Measurements from ENCODE around the gene ADAR. TPM values are rescaled to one million over a fixed set of nuclear protein-coding genes. Genes with fewer than 3 reads are reported as not detected.
A peak's percentile ranks its signal among the peaks of the same experiment; 100 is the strongest.

ADAR gene
- total and polyA plus RNA-seq, 11 donors, result 16.0 to 117 (median 54.3) TPM

GRCh38 chr1:154586231-154586630 lies 21.8 kb downstream of the ADAR start:
- H3K4me1 ChIP-seq, result peaks cover 0 to 12% (median 0%) of the 10 kb centered on the region in 12 donors
- WGBS, 4 donors, result 78 to 86% (median 84%) methylated on average over 10 of the region's 10 CpGs
- no peaks in the 10 kb centered on the region for H3K9me3 ChIP-seq
- intact Hi-C loops (cut with DNase I), result no loop called here
- H3K27me3 ChIP-seq, result no peaks in the 10 kb centered on the region
- TF ChIP-seq POLR2A (IDR thresholded peaks at IDR 0.05) (no peak), CTCF (IDR thresholded peaks at IDR 0.05) (no peak)
- ATAC-seq (no peak), DNase-seq (no peak)
- H3K27ac ChIP-seq, result no peak overlapping the region
- H3K36me3 ChIP-seq, result peaks cover 0 to 100% (median 99%) of the 10 kb centered on the region in 9 donors
- H3K4me3 ChIP-seq, result no peak overlapping the region

- H3K9me3 ChIP-seq, result no peaks in the 10 kb centered on the region
- 71 to 78% (median 76%) methylated on average over 9 of the region's 9 CpGs for WGBS, 4 donors
- no peak for TF ChIP-seq CTCF (IDR thresholded peaks at IDR 0.05)
- no peak for TF ChIP-seq POLR2A (IDR thresholded peaks at IDR 0.05)
- intact Hi-C loops (cut with DNase I), result no loop called here
- H3K4me1 ChIP-seq, result peaks cover 0 to 12% (median 0%) of the 10 kb centered on the region in 12 donors
- H3K27me3 ChIP-seq, result no peaks in the 10 kb centered on the region
- no peak overlapping the region for H3K27ac ChIP-seq
- ATAC-seq (no peak), DNase-seq (no peak)
- peaks cover 0 to 100% (median 99%) of the 10 kb centered on the region in 9 donors for H3K36me3 ChIP-seq
- H3K4me3 ChIP-seq, result no peak overlapping the region
Observed at GRCh38 chr1:154584267-154584994, 23.6 kb downstream of the ADAR start.

GRCh38 chr1:154583773-154584172 lies 24.2 kb downstream of the ADAR start:
- DNase-seq (no peak), ATAC-seq (peak in 2 of 4 donors; percentile 12 to 17)
- 33 to 58% (median 42%) methylated on average over 9 of the region's 9 CpGs for WGBS, 4 donors
- Histone ChIP-seq H3K27ac (no peak overlapping the region), H3K4me3 (no peak overlapping the region), H3K9me3 (no peaks in the 10 kb centered on the region), H3K36me3 (peaks cover 0 to 100% (median 95%) of the 10 kb centered on the region in 9 donors), H3K4me1 (peaks cover 0 to 14% (median 2%) of the 10 kb centered on the region in 12 donors), H3K27me3 (no peaks in the 10 kb centered on the region)
- TF ChIP-seq CTCF (IDR thresholded peaks at IDR 0.05) (no peak), POLR2A (IDR thresholded peaks at IDR 0.05) (no peak)
- intact Hi-C loops (cut with DNase I), result no loop called here

GRCh38 chr1:154582885-154583284 lies 25.1 kb downstream of the ADAR start:
- peak in 1 of 4 donors; percentile 13 for ATAC-seq

More at GRCh38 chr1:154582885-154583284, 25.1 kb downstream of the ADAR start:
- Histone ChIP-seq H3K36me3 (peaks cover 0 to 99% (median 93%) of the 10 kb centered on the region in 9 donors), H3K4me3 (no peak overlapping the region), H3K9me3 (no peaks in the 10 kb centered on the region), H3K27ac (no peak overlapping the region), H3K27me3 (no peaks in the 10 kb centered on the region), H3K4me1 (peaks cover 0 to 23% (median 10%) of the 10 kb centered on the region in 12 donors)
- no peak for TF ChIP-seq CTCF (IDR thresholded peaks at IDR 0.05)
- TF ChIP-seq POLR2A (IDR thresholded peaks at IDR 0.05), result no peak
- WGBS, 4 donors, result 72 to 90% (median 78%) methylated on average over 6 of the region's 6 CpGs
- no peak for DNase-seq
- intact Hi-C loops (cut with DNase I), result no loop called here
